Endodermal cell (in vitro differentiated cells): ENCODE data around the gene TARDBP. TPM values are rescaled to one million over a fixed set of nuclear protein-coding genes. Genes with fewer than 3 reads are reported as not detected.
"Not testable (repeated sequence)": the region's sequence is repeated elsewhere in the genome, so short reads cannot be mapped to it uniquely, and the experiment has no call there.

Experiments used
- DNase-seq: peaks from one replicate; pipeline ENCODE4 v3.0.0-alpha.2; 2017
- H3K27ac ChIP-seq: 2 replicates; pipeline ENCODE4 v1.5.1; 2013; ENCODE audit warnings: mild to moderate bottlenecking, low read depth, low read length, moderate library complexity
- H3K27me3 ChIP-seq: 2 replicates; pipeline ENCODE4 v1.6.1; 2013; ENCODE audit warnings: mild to moderate bottlenecking, low read length, moderate library complexity; ENCODE audit not compliant: insufficient read depth, control insufficient read depth, poor library complexity, severe bottlenecking
- H3K36me3 ChIP-seq: 2 replicates; pipeline ENCODE4 v1.7.0; 2013; ENCODE audit warnings: mild to moderate bottlenecking, low read length, moderate library complexity; ENCODE audit not compliant: control insufficient read depth, insufficient read depth
- H3K4me1 ChIP-seq: one replicate; pipeline ENCODE4 v1.7.0; 2013; ENCODE audit warnings: low read length; ENCODE audit not compliant: control insufficient read depth, insufficient read depth
- H3K4me3 ChIP-seq: 2 replicates; pipeline ENCODE4 v1.5.1; 2013; ENCODE audit warnings: mild to moderate bottlenecking, low read length, moderate library complexity
- H3K9ac ChIP-seq: 2 replicates; pipeline ENCODE4 v1.6.1; 2013; ENCODE audit warnings: mild to moderate bottlenecking, low read length, moderate library complexity; ENCODE audit not compliant: poor library complexity, severe bottlenecking; ENCODE audit errors: extremely low read depth
- H3K9me3 ChIP-seq: 2 replicates; pipeline ENCODE4 v1.6.1; 2013; ENCODE audit warnings: mild to moderate bottlenecking, low read length, moderate library complexity; ENCODE audit not compliant: control insufficient read depth
- H3K27ac Mint-ChIP-seq: 2 replicates; pipeline ENCODE4 v1.8.0; 2020; ENCODE audit warnings: mixed read lengths
- H3K27me3 Mint-ChIP-seq: 2 replicates; pipeline ENCODE4 v1.8.0; 2021; ENCODE audit warnings: mild to moderate bottlenecking, mixed read lengths; ENCODE audit not compliant: insufficient read depth
- H3K36me3 Mint-ChIP-seq: 2 replicates; pipeline ENCODE4 v1.8.0; 2020; ENCODE audit warnings: low read depth, mixed read lengths
- H3K4me1 Mint-ChIP-seq: 2 replicates; pipeline ENCODE4 v1.8.0; 2020; ENCODE audit warnings: mixed read lengths
- H3K4me3 Mint-ChIP-seq: 2 replicates; pipeline ENCODE4 v1.8.0; 2020; ENCODE audit warnings: mild to moderate bottlenecking, moderate library complexity, mixed read lengths
- H3K9me3 Mint-ChIP-seq: 2 replicates; pipeline ENCODE4 v1.8.0; 2020; ENCODE audit warnings: mild to moderate bottlenecking, mixed read lengths
- CTCF ChIP-seq: fragments of 200-600 bp; sonication (generic); conservative IDR thresholded peaks from 2 replicates; pipeline ENCODE4 v1.5.0; 2021; ENCODE audit warnings: antibody characterized with exemption, mild to moderate bottlenecking
- WGBS, 2 experiments: methylation state at CpG; one replicate each; pipeline versions ENCODE4 v1.1.5 to v1.1.7; 2013; ENCODE audit warnings: missing lambda C conversion rate in 2 of 2, mixed read lengths in 1 of 2; ENCODE audit not compliant: insufficient coverage in 1 of 2, insufficient read length in 1 of 2; 5-methylcytosine and 5-hydroxymethylcytosine counted together
- total RNA-seq, 2 donors: library from RNA; stranded (reverse); fragmentation: NEBNext Ultra II Directional in 1 of 2; extraction: Animal tissue kit (Norgen Biotek cat#: 25700) in 1 of 2; gene quantifications; 2 replicates in 1 of 2; 3 replicates in 1 of 2; pipeline ENCODE4 v1.2.1, GENCODE V29; 2021

The TARDBP gene
- total RNA-seq, 2 donors from 2014 or later, result 203 to 216 TPM

- Histone ChIP-seq H3K27ac (no peak overlapping the region), H3K4me3 (no peak overlapping the region), H3K36me3 (no peaks in the 10 kb centered on the region), H3K27me3 (peaks cover 15% of the 10 kb centered on the region), H3K9me3 (no peaks in the 10 kb centered on the region), H3K4me1 (no peaks in the 10 kb centered on the region), H3K9ac (no peak overlapping the region)
- peak; percentile 98 for TF ChIP-seq CTCF
- WGBS, 2 experiments, result 0 to 12% methylated on average over 4 to 8 of the region's 8 CpGs
- H3K27ac Mint-ChIP-seq, result no peak overlapping the region
- no peaks in the 10 kb centered on the region for H3K36me3 Mint-ChIP-seq
- no peaks in the 10 kb centered on the region for H3K4me1 Mint-ChIP-seq
- peak; percentile 94 for DNase-seq
- H3K27me3 Mint-ChIP-seq, result no peaks in the 10 kb centered on the region
- no peaks in the 10 kb centered on the region for H3K9me3 Mint-ChIP-seq
- no peak overlapping the region for H3K4me3 Mint-ChIP-seq
Measured at GRCh38 chr1:11037740-11038182, 25.3 kb downstream of the TARDBP start.

GRCh38 chr1:11039351-11040104 is 27.1 kb downstream of the TARDBP start:
- WGBS, 2 experiments, result 60 to 78% methylated on average over 2 of the region's 2 CpGs
- no peak overlapping the region for H3K27ac Mint-ChIP-seq

GRCh38 chr1:11040105-11040429 is 27.6 kb downstream of the TARDBP start:
- H3K27me3 Mint-ChIP-seq, H3K27ac Mint-ChIP-seq, H3K4me3 ChIP-seq, DNase-seq, H3K9me3 ChIP-seq, H3K9me3 Mint-ChIP-seq, H3K4me1 ChIP-seq, H3K27ac ChIP-seq, H3K36me3 Mint-ChIP-seq, H3K36me3 ChIP-seq, H3K4me1 Mint-ChIP-seq, H3K9ac ChIP-seq, H3K4me3 Mint-ChIP-seq: not testable (repeated sequence)
- peaks cover 15% of the 10 kb centered on the region for H3K27me3 ChIP-seq
- WGBS, 2 experiments, result 89 to 94% methylated on average over 7 of the region's 7 CpGs

More at GRCh38 chr1:11039351-11040104, 27.1 kb downstream of the TARDBP start:
- H3K4me1 Mint-ChIP-seq, result no peaks in the 10 kb centered on the region
- Histone ChIP-seq H3K27ac (no peak overlapping the region), H3K9me3 (no peaks in the 10 kb centered on the region), H3K36me3 (no peaks in the 10 kb centered on the region), H3K4me3 (no peak overlapping the region), H3K9ac (no peak overlapping the region), H3K27me3 (peaks cover 15% of the 10 kb centered on the region), H3K4me1 (no peaks in the 10 kb centered on the region)
- H3K9me3 Mint-ChIP-seq, result no peaks in the 10 kb centered on the region
- TF ChIP-seq CTCF, result no peak
- no peak overlapping the region for H3K4me3 Mint-ChIP-seq
- H3K36me3 Mint-ChIP-seq, result no peaks in the 10 kb centered on the region
- no peaks in the 10 kb centered on the region for H3K27me3 Mint-ChIP-seq
- no peak for DNase-seq

GRCh38 chr1:11041048-11041447 is 28.6 kb downstream of the TARDBP start:
- Mint-ChIP-seq H3K36me3 (no peaks in the 10 kb centered on the region), H3K27me3 (no peaks in the 10 kb centered on the region), H3K9me3 (no peaks in the 10 kb centered on the region), H3K4me3 (no peak overlapping the region), H3K4me1 (peaks cover 2% of the 10 kb centered on the region), H3K27ac (no peak overlapping the region)
- Histone ChIP-seq H3K4me1 (no peaks in the 10 kb centered on the region), H3K9me3 (no peaks in the 10 kb centered on the region), H3K36me3 (no peaks in the 10 kb centered on the region), H3K9ac (no peak overlapping the region), H3K27ac (no peak overlapping the region), H3K4me3 (no peak overlapping the region), H3K27me3 (peaks cover 15% of the 10 kb centered on the region)
- no peak for TF ChIP-seq CTCF
- no peak for DNase-seq
